GM18511 (cell line): ENCODE data around the gene LAMB4.

Experiments
- ATAC-seq: cut with Tn5 transposase; IDR thresholded peaks from one replicate; pipeline ENCODE4 v1.9.1; 2021; ENCODE audit warnings: mild to moderate bottlenecking, moderate library complexity; ENCODE audit not compliant: unreplicated experiment

LAMB4 gene

GRCh38 chr7:107973861-107974260 is 156.3 kb downstream of the LAMB4 start:
- ATAC-seq = no peak
